WTC11 (cell line): ENCODE data around the gene DTX2.
"Not testable (repeated sequence)": the region's sequence is repeated elsewhere in the genome, so short reads cannot be mapped to it uniquely, and the experiment has no call there.

ENCODE experiments used
- ARID4B ChIP-seq: sonication (generic); formaldehyde crosslinking; IDR thresholded peaks from 2 replicates; pipeline ENCODE4 v1.8.0; 2023; ENCODE audit warnings: missing genetic modification reagents, mild to moderate bottlenecking, borderline replicate concordance
- ATF3 ChIP-seq: sonication (generic); formaldehyde crosslinking; conservative IDR thresholded peaks from 2 replicates; pipeline ENCODE4 v1.8.1; 2022; ENCODE audit warnings: mild to moderate bottlenecking, missing genetic modification reagents
- CREB1 ChIP-seq: sonication (generic); formaldehyde crosslinking; IDR thresholded peaks from 2 replicates; pipeline ENCODE4 v1.8.0; 2023; ENCODE audit warnings: mild to moderate bottlenecking, missing genetic modification reagents
- CTCF ChIP-seq: fragments of 200-600 bp; IDR thresholded peaks from 2 replicates; pipeline ENCODE4 v1.8.0; 2022; ENCODE audit warnings: antibody characterized with exemption
- E2F4 ChIP-seq: sonication (generic); formaldehyde crosslinking; IDR thresholded peaks from 2 replicates; pipeline ENCODE4 v1.8.1; 2022; ENCODE audit warnings: low read depth, mild to moderate bottlenecking, moderate library complexity, missing genetic modification reagents, borderline replicate concordance
- ESRRA ChIP-seq: sonication (generic); formaldehyde crosslinking; IDR thresholded peaks from 2 replicates; pipeline ENCODE4 v1.8.1; 2022; ENCODE audit warnings: mild to moderate bottlenecking, missing genetic modification reagents, borderline replicate concordance
- NFYB ChIP-seq: sonication (generic); formaldehyde crosslinking; conservative IDR thresholded peaks from 2 replicates; pipeline ENCODE4 v1.8.0; 2022; ENCODE audit warnings: low read depth, missing genetic modification reagents
- ZBTB21 ChIP-seq: sonication (generic); formaldehyde crosslinking; IDR thresholded peaks from 2 replicates; pipeline ENCODE4 v1.8.1; 2023; ENCODE audit warnings: mild to moderate bottlenecking, missing genetic modification reagents, borderline replicate concordance
- ZNF532 ChIP-seq: fragments of 250-450 bp; sonication (Bioruptor Pico); IDR thresholded peaks from 2 replicates; pipeline ENCODE4 v1.9.0; 2021; ENCODE audit warnings: mild to moderate bottlenecking, borderline replicate concordance

GRCh38 chr7:76461464-76462101 is at the start of gene DTX2:
- not testable (repeated sequence) for TF ChIP-seq ZNF532 (CRISPR knock-in tag); E2F4; CTCF; NFYB; ESRRA (CRISPR knock-in tag); CREB1 (CRISPR knock-in tag); ZBTB21 (CRISPR knock-in tag); ATF3 (CRISPR knock-in tag); ARID4B (CRISPR knock-in tag)
